Measurements from ENCODE around the gene ABCA8. TPM values are rescaled to one million over a fixed set of nuclear protein-coding genes. Genes with fewer than 3 reads are reported as not detected.

The ABCA8 gene
- total RNA-seq, 6 experiments from 2014 or later: 0.12 to 0.14 TPM; not detected in 4

- Mint-ChIP-seq H3K4me1 (ENCODE audit: low read depth) (no peaks in the 10 kb centered on the region), H3K9me3 (peaks cover 12% of the 10 kb centered on the region), H3K27me3 (ENCODE audit: insufficient read depth) (no peaks in the 10 kb centered on the region), H3K4me3 (no peak overlapping the region), H3K27ac (no peak overlapping the region), H3K36me3 (ENCODE audit: low read depth) (no peaks in the 10 kb centered on the region)
- no peak for DNase-seq
- TF ChIP-seq CTCF (IDR thresholded peaks at IDR 0.05): no peak
Observed at GRCh38 chr17:68870161-68870826, 84.9 kb downstream of the ABCA8 start.

GRCh38 chr17:68868708-68869107, 86.5 kb downstream of the ABCA8 start:
- Mint-ChIP-seq H3K36me3 (ENCODE audit: low read depth) (no peaks in the 10 kb centered on the region), H3K27me3 (ENCODE audit: insufficient read depth) (no peaks in the 10 kb centered on the region), H3K27ac (no peak overlapping the region), H3K4me3 (no peak overlapping the region), H3K9me3 (peaks cover 4% of the 10 kb centered on the region), H3K4me1 (ENCODE audit: low read depth) (no peaks in the 10 kb centered on the region)
- no peak for DNase-seq
- no peak for TF ChIP-seq CTCF (IDR thresholded peaks at IDR 0.05)

GRCh38 chr17:68867759-68868516, 87.3 kb downstream of the ABCA8 start:
- Mint-ChIP-seq H3K27me3 (ENCODE audit: insufficient read depth) (no peaks in the 10 kb centered on the region), H3K4me3 (no peak overlapping the region), H3K27ac (no peak overlapping the region), H3K9me3 (no peaks in the 10 kb centered on the region; the same call in 1 of the 2 replicates), H3K36me3 (ENCODE audit: low read depth) (no peaks in the 10 kb centered on the region), H3K4me1 (ENCODE audit: low read depth) (no peaks in the 10 kb centered on the region)
- no peak for DNase-seq
- no peak for TF ChIP-seq CTCF (IDR thresholded peaks at IDR 0.05)

GRCh38 chr17:68865584-68865983, 89.6 kb downstream of the ABCA8 start:
- Mint-ChIP-seq H3K27me3 (ENCODE audit: insufficient read depth) (no peaks in the 10 kb centered on the region; the same call in 1 of the 2 replicates), H3K9me3 (peaks cover 8% of the 10 kb centered on the region), H3K27ac (no peak overlapping the region), H3K4me3 (no peak overlapping the region), H3K4me1 (ENCODE audit: low read depth) (no peaks in the 10 kb centered on the region), H3K36me3 (ENCODE audit: low read depth) (no peaks in the 10 kb centered on the region)
- no peak for DNase-seq
- TF ChIP-seq CTCF (IDR thresholded peaks at IDR 0.05): no peak

GRCh38 chr17:68863091-68863652, 92.0 kb downstream of the ABCA8 start:
- Mint-ChIP-seq H3K4me1 (ENCODE audit: low read depth) (no peaks in the 10 kb centered on the region), H3K4me3 (no peak overlapping the region), H3K27me3 (ENCODE audit: insufficient read depth) (peaks cover 1% of the 10 kb centered on the region), H3K27ac (no peak overlapping the region), H3K36me3 (ENCODE audit: low read depth) (no peaks in the 10 kb centered on the region), H3K9me3 (peaks cover 20% of the 10 kb centered on the region)
- no peak for DNase-seq
- peak; percentile 25; the same call in 1 of the 2 replicates for TF ChIP-seq CTCF (IDR thresholded peaks at IDR 0.05)
